Ascending aorta (tissue), 2 donors: ENCODE measurements around the gene KIF1A. TPM values are rescaled to one million over a fixed set of nuclear protein-coding genes. Genes with fewer than 3 reads are reported as not detected.

Source experiments
- DNase-seq, 2 donors: peaks; one replicate each; pipeline ENCODE4 v3.0.0-alpha.2; 2019; ENCODE audit warnings: low spot score in 2 of 2
- H3K27ac ChIP-seq, 2 donors: fragments of 200-600 bp; sonication (generic); one replicate each; pipeline ENCODE4 v1.5.1; 2016 to 2017; ENCODE audit warnings: mild to moderate bottlenecking in 1 of 2
- H3K27me3 ChIP-seq: fragments of 200-600 bp; sonication (generic); one replicate; pipeline ENCODE4 v1.5.1; 2017
- H3K36me3 ChIP-seq, 2 donors: fragments of 200-600 bp; sonication (generic); one replicate each; pipeline ENCODE4 v1.5.1; 2016
- H3K4me1 ChIP-seq, 2 donors: fragments of 200-600 bp; sonication (generic); one replicate each; pipeline ENCODE4 v1.5.1; 2016 to 2017; ENCODE audit warnings: mild to moderate bottlenecking in 1 of 2
- H3K4me3 ChIP-seq, 2 donors: fragments of 200-600 bp; sonication (generic); one replicate each; pipeline ENCODE4 v1.5.1; 2016 to 2017; ENCODE audit warnings: mild to moderate bottlenecking in 1 of 2
- H3K9me3 ChIP-seq, 2 donors: fragments of 200-600 bp; sonication (generic); one replicate each; pipeline ENCODE4 v1.5.1; 2016
- intact Hi-C: fragments of 100-400 bp; cut with DNase I; formaldehyde crosslinking; loops from one replicate; pipeline ENCODE4 v1.15.1; 2023
- total RNA-seq: library from RNA; depleted of rRNA; stranded (reverse); fragments of >200 nt; gene quantifications from one replicate; pipeline ENCODE4 v1.1.0, GENCODE V29; 2016
- TF ChIP-seq, protein P1 (sequence below), 3 experiments: fragments of 200-600 bp in 2 of 3; fragments of 450-650 bp in 1 of 3; sonication (generic) in 2 of 3; IDR thresholded peaks; one replicate each; pipeline ENCODE4 v1.5.1; 2016 to 2019; ENCODE audit warnings: antibody characterized with exemption in 3 of 3, mild to moderate bottlenecking in 1 of 3, moderate library complexity in 1 of 3

Gene KIF1A
- total RNA-seq, 1 donor from 2014 or later, result 0.11 TPM

DNA sequence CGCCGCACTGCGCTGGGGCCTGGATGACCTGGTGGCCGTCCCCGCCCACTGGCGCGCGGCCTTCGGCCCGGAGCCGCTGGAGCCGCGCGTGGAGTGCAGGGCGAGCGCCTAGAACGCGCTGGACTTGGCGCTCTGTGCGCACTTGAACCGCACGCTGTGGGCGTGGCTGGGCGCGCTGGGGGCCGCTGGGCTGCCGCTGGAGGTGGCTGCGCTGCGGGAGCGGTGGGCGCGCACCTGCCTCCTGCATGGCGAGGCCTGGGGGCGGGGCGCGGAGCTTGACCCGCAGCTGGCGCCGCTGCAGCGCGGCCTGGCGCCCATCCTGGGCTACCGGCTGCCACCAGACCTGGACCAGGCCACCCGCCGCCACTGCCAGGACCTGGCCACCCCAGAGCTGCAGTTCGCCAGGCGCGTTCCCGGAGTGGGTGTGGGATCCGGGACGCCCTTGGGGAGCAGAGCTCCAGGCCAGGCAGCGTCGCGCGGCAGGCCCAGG, 147.3 kb downstream of the KIF1A start:
- Histone ChIP-seq H3K9me3 (no peaks in the 10 kb centered on the region), H3K27me3 (no peaks in the 10 kb centered on the region), H3K4me3 (no peak overlapping the region), H3K36me3 (no peaks in the 10 kb centered on the region), H3K27ac (no peak overlapping the region), H3K4me1 (no peaks in the 10 kb centered on the region)
- TF ChIP-seq, protein P1, sequence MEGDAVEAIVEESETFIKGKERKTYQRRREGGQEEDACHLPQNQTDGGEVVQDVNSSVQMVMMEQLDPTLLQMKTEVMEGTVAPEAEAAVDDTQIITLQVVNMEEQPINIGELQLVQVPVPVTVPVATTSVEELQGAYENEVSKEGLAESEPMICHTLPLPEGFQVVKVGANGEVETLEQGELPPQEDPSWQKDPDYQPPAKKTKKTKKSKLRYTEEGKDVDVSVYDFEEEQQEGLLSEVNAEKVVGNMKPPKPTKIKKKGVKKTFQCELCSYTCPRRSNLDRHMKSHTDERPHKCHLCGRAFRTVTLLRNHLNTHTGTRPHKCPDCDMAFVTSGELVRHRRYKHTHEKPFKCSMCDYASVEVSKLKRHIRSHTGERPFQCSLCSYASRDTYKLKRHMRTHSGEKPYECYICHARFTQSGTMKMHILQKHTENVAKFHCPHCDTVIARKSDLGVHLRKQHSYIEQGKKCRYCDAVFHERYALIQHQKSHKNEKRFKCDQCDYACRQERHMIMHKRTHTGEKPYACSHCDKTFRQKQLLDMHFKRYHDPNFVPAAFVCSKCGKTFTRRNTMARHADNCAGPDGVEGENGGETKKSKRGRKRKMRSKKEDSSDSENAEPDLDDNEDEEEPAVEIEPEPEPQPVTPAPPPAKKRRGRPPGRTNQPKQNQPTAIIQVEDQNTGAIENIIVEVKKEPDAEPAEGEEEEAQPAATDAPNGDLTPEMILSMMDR (IDR thresholded peaks at IDR 0.05), result no peak
- intact Hi-C loops, result no loop called here
- DNase-seq, result no peak

GRCh38 chr2:240672076-240672700, 147.8 kb downstream of the KIF1A start:
- TF ChIP-seq, protein P1 (IDR thresholded peaks at IDR 0.05), result no peak
- Histone ChIP-seq H3K4me1 (no peaks in the 10 kb centered on the region), H3K36me3 (no peaks in the 10 kb centered on the region), H3K27me3 (no peaks in the 10 kb centered on the region), H3K4me3 (no peak overlapping the region), H3K9me3 (no peaks in the 10 kb centered on the region), H3K27ac (no peak overlapping the region)
- intact Hi-C loops, result no loop called here
- no peak for DNase-seq

DNA sequence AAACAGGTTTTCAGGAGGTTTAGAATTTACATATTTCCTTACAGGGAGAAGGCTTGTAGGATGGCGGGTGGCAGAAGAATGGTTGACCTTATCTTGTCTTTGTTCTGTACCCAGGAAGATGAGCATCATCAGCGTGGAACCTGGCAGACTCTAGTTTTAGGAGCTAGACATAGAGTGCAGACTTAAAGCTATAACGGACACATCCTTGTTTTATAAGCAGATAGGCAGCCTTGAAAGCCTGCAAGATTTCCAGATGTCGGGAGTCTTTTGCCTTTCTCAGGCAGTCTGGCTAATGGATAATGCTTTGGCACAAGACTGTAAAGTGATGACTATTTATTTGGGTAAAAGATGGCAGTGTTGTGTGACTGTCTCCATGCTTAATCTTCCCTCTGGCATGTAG, 149.1 kb downstream of the KIF1A start:
- no peaks in the 10 kb centered on the region for H3K4me1 ChIP-seq
- no peaks in the 10 kb centered on the region for H3K27me3 ChIP-seq
- no peaks in the 10 kb centered on the region for H3K9me3 ChIP-seq

DNA sequence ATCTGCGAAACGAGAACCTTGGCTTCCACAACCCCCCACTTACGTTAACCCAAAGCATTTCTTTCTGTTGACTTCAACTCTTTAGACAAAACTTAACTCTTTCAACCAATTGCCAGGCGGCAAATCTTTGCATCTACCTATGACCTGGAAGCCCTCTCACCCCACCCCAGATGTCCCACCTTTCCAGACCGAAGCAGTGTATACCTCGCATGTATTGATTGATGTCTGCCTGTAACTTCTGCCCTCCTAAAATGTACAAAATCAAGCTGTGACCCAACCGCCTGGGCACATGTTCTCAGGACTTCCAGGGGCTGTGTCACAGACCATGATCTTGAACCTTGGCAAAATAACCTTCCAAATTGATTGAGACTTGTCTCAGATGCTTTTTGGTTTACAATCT, 149.6 kb downstream of the KIF1A start:
- Histone ChIP-seq H3K27ac (no peak overlapping the region), H3K27me3 (no peaks in the 10 kb centered on the region), H3K9me3 (no peaks in the 10 kb centered on the region), H3K4me3 (no peak overlapping the region), H3K4me1 (no peaks in the 10 kb centered on the region), H3K36me3 (no peaks in the 10 kb centered on the region)
- no peak for DNase-seq
- intact Hi-C loops, result no loop called here
- TF ChIP-seq, protein P1 (IDR thresholded peaks at IDR 0.05), result no peak

More for the DNA sequence above, 149.1 kb downstream of the KIF1A start:
- no peak overlapping the region for H3K27ac ChIP-seq
- TF ChIP-seq, protein P1 (IDR thresholded peaks at IDR 0.05), result no peak
- DNase-seq, result no peak
- H3K36me3 ChIP-seq, result no peaks in the 10 kb centered on the region
- intact Hi-C loops, result no loop called here
- H3K4me3 ChIP-seq, result no peak overlapping the region

DNA sequence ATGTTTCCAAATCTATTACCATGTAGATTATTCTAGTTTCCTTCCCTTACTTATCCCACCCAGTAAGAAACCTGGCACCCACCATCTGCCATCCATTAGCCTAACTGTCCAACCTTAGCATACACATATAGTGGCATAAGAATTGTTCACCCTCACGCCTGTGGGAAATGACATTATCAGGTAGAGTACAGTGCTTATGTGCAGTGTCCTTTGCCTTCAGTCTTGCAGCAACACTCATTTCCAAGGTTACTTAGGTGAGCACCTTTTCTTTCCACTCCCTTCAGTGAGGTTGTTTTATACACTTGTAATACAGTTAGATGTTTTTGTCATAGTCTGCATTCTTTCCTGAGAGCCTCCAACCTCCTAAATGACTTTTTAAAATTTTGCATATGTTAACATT, 155.4 kb downstream of the KIF1A start:
- DNase-seq, result no peak
- no peaks in the 10 kb centered on the region for H3K27me3 ChIP-seq
- TF ChIP-seq, protein P1 (IDR thresholded peaks at IDR 0.05), result no peak
- H3K27ac ChIP-seq, result no peak overlapping the region
- no peak overlapping the region for H3K4me3 ChIP-seq
- H3K9me3 ChIP-seq, result peaks cover 0 to 5% of the 10 kb centered on the region in 2 donors
- intact Hi-C loops, result no loop called here
- H3K36me3 ChIP-seq, result no peaks in the 10 kb centered on the region
- H3K4me1 ChIP-seq, result no peaks in the 10 kb centered on the region

Other genes with a start within 250 kb of the KIF1A start
- 27.8 TPM for gene CAPN10, start 233.5 kb downstream of the KIF1A start, total RNA-seq
- not detected for gene GPR35, start 194.7 kb downstream of the KIF1A start, total RNA-seq
- gene AQP12B, start 137.3 kb downstream of the KIF1A start, total RNA-seq, result not detected
- gene AQP12A, start 128.4 kb downstream of the KIF1A start, total RNA-seq, result not detected
- not detected for gene AGXT, start 48.6 kb upstream of the KIF1A start, total RNA-seq
- not detected for gene MAB21L4, start 75.9 kb upstream of the KIF1A start, total RNA-seq
- 2.9 TPM for gene CROCC2, start 86.1 kb upstream of the KIF1A start, total RNA-seq
- 84.3 TPM for gene SNED1, start 178.4 kb upstream of the KIF1A start, total RNA-seq